OCI-M1 (cell line): Measurements from ENCODE around the gene AFG1L.
"Not testable (repeated sequence)": the region's sequence is repeated elsewhere in the genome, so short reads cannot be mapped to it uniquely, and the experiment has no call there.

Experiments used
- DNase-seq: peaks from one replicate; lab custom pipeline; 2025; lab: John Stamatoyannopoulos, UW

AFG1L gene

DNA sequence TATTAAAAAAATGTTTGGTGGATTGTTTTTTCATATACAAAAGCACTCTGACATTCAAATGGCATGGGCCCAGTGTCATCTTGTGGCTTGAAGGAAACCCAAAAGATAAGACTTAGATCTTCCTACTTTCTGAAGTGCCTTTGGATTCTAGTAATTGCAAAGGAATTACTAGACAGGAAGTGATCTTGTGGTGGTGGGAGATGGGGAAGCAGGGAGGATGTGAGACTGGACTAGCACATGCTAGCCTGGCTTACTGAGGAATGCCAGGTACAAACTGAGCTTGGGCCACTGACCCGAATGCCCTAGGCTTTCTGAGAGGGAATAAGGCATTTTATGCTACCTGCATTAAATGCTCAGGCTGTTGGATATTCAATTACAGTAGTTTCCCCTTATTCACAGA, 59.0 kb downstream of the AFG1L start:
- DNase-seq: peak; percentile 38

DNA sequence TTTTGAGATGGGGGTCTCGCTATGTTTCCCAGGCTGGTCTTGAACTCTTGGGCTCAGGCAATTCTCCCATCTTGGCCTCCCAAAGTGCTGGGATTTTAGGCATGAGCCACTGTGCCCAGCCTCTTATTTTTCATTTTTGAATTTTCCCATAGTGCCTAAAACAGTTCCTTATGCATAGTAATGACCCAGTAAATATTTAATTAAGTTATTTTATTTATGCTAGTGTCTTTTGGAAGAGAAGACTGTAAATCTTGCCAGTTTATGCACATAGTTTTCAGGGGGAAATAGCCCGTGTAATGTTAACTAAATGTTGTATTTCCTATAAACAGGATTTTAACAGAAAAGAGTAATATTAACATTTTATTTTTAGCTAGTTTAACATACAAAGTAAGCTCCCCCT, 60.3 kb downstream of the AFG1L start:
- no peak for DNase-seq

DNA sequence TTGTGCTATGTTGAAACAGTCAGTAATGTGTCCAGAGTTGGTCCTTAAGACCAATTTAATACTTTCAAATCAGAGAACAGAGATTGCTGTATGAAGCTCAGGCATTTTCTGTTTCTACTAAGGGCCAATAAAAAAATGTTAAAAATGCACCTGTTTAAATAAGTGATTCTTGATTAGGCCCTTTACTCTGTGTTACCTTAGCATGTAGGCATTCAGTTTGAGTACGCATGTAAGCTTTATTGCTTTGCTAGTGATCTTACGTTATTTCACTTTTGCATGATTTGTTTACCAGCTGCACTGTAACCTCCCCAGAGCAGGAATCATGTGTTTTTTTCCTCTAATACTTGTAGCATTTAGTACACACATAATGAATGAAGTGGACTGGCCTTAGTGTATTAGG, 61.0 kb downstream of the AFG1L start:
- no peak for DNase-seq

DNA sequence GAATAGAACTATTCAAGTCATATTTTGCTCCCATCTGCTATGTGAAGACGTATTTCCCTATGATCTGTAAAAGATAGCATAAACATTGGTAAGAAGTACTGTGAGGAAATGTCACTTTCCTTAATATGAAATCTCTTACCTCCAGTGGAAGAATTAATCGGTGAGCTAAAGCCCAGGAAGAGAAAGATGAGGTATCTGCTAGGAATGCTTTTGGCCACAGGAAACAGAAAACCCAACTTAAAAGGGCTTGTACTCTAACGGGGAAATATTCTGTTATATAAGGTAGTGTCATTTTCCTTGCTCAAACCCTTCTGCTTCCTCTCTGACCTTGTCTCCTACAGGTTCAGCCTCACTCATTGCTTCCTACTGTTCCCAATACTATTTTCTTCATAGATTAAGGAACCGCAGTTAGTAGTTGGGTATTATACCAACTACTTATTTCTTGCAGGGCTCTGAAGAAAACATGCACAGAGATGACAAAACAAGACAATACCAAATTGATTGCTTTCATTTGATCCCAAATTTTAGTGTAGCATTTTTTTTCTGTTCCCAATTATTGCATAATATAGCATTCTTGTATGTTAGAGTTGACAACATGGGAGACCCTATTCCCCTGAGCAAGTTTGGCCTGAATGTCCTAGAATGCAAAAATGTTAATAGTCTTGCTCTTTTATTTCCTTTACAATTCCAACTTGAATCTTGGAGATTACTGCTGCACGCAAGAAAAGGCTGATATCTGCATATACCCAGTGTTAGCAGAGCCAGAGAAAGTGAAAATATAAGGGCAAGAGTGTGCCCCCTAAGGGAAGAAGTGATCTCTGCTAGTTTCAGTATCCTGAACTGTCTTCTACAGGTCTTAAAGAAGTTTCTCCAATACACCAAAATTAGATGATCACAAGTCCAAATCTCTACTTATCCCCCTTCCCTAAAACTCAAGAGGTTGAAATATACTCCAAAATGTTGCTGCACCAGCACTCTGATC, 65.3 kb downstream of the AFG1L start:
- peak; percentile 93 for DNase-seq

DNA sequence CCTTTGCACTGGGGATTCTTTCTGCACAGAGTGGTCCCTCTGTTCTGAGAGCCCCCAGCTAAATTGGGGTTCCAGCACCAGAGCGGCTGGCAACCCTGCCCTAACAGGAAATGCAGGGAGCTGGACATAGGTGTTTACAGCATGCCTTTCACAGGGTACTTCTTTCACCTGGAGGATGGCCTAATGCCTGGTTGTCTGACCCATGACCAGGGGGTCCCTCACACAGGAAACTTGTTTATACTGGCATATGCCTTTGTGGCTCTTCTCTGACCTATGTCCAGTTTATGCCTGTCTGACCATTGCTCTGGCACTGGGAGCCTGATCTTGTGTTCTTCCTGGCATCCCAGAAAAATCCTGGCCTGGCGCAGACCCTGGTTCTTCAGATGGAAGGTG, 66.1 kb downstream of the AFG1L start:
- DNase-seq: no peak

DNA sequence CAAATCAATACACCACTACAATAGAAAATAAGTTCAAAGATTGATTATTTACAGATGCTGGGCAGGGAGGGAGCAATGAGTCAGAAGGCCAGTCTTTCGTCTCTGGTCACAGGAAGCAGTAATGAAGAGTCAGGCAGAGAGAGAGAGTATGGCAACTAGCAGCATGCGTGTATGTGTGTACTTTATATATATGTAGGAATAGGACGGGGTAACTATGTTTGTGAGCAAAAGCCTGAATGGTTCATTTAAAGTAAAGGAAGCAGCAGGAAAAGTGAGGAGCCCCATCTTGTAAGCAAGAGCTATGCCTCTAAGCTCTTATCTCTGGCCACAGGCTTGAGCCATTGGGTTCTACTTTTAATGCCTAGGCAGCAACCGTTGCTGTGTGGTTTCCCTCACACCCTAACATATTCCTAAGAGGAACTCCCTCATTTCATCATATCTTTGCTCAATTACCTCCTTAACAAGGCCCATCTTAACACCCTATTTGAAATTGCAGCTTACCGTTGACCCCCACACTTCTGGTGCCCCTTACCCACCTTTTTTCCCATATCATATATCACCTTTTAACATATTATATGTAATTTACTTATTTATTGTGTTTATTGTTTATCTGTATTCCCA, 66.6 kb downstream of the AFG1L start:
- DNase-seq: peak; percentile 98

DNA sequence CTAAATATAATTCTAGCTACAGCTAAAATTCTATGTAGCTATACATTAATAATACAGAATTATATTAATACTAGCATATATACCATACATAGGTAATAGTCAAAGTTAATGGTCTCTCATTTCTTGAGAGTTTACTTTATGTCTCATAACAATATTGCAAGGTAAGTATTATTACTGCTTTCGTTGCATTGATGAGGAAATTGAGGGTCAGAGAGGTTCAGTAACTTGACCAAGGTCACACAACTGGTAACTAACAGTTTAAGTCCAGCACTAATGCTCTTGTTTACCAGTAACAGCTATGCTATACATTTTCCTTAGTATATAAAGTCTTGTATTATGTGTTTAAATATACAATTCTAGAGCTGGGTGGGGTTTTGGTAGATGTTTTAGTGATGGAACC, 67.6 kb downstream of the AFG1L start:
- DNase-seq: peak; percentile 55

DNA sequence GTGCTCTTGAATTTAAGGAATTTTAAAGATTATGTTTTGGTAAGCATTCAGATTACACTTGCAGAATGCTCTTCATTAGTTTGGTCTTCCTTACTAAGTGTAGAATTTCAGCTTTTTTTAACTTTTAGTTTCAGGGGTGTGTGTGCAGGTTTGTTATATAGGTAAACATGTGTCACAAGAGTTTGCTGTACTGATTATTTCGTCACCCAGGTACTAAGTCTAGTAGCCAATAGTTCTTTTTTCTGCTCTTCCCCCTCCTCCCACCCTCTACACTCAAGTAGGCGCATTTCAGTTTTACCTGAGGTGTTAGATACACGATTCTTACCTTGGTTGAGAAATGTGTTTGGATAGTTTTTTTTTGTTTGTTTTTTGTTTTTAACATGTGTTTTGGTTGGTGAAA, 68.3 kb downstream of the AFG1L start:
- DNase-seq: peak; percentile 58

DNA sequence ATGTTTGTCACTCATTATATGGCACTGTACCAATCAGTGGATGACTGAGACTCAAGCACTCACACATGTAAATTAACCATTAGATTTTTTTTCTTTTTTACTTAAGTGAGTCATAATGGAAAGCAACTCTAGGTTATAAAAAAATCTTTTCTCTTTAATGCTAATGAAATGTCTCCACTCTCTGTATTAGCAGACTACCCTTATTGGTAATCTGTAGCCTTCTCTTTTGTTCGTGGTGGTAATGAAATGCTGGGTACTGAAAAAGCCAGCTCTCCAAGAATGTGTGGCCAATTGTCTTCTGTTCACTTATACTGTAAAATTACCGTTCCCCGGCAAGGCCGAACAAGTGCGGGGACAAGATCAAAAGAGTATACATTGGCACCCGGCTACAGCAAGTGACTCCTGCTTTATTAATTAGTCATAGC, 69.0 kb downstream of the AFG1L start:
- peak; percentile 86 for DNase-seq

DNA sequence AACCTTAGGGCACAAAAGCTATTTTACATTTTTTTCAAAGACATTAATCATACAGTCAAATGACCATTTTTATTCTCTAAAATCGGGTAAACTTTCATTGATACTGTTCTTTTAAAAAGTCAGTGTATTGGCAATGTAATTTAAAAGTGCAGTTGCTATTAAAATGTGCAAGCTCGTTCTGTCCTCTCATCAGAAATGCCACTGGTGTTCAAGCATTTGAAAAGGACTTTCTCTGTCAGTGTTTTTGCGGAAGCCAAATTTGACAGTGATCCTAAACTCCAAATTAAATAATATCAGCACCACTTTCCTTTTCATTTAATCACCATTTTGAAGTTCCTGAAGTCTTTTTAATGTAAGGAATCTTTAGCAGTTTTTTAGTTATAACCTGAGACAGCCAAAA, 69.6 kb downstream of the AFG1L start:
- peak; percentile 86 for DNase-seq

DNA sequence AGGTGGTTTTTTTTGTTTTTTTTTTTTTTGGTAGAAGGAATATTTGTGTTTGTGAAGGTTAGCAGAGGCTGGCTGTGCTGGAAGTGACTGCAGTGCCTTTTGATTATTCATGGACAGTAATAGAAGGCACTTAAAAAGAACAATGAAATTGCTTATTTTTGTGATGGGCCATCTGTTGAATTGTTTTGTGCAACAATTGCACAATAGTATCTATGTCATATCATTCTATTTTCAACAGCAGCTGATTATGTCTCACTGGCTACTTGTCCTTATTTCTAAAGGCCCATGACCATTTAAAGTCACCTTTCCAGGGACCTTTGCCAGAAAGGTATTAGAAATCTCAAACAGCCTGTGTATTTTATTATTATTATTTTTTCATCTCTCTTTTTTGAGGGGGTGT, 70.6 kb downstream of the AFG1L start:
- peak; percentile 81 for DNase-seq

DNA sequence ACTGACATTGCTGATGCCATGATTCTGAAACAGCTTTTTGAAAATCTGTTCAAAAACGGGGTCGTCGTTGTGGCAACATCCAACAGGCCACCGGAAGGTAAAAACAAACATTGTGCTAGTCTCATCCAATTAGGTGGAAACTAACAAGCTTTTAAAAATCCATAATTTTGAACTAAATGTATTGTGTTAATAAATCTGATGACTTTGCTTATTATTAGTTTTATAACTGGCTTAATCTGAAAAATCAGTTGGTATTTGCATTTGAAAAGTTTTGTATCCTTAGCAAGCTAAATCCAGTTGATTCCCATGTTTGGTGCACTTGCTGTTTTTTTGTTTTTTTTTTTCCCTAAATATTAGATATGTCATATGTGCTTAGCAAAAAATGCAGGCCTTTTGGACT, 71.4 kb downstream of the AFG1L start:
- no peak for DNase-seq

DNA sequence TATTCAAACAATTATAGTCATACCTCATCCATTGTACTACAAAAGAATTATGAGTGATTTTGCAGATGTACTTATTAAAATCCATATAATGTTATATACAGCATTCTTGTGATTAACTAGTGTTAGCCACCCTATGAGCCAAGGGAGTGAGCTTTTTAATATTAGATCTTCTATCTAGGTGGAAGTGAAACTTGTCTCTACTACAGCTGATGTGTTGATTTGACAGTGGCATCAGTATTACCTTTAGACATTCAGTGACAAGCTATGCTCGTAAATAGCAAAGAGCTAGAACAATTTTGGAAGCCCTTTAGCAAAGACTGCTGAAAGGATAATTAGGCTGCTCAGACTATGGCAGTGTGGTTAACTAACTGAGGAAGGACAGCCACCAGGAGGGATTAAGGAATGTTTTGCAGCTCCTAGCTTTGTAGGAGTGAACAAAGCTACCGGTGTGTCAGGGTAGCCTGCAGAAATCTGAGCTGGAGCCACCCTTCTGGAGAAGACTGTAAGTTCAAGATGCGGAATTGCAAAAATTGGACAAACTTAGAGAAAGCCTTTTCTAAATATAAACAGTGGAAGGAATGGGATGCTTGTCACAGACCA, 73.7 kb downstream of the AFG1L start:
- DNase-seq: no peak

DNA sequence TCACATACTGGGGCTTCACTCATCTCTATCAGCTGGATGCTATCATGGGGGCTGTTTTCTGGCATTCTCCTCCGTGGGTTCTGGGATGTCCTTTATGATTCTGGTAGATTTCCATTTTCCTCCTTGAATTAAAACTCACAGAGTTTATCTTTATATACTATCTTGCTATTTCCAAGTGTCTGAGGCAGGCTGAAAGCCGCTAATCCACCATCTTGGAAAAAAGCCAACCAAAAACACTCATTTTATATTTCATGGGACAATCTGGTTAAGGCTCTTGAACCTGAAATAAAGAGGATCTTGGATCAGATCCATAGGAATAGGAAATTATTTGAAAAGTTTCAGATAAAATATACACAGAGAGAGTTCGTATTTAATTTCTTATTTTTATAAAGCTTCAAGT, 86.0 kb downstream of the AFG1L start:
- DNase-seq: no peak

DNA sequence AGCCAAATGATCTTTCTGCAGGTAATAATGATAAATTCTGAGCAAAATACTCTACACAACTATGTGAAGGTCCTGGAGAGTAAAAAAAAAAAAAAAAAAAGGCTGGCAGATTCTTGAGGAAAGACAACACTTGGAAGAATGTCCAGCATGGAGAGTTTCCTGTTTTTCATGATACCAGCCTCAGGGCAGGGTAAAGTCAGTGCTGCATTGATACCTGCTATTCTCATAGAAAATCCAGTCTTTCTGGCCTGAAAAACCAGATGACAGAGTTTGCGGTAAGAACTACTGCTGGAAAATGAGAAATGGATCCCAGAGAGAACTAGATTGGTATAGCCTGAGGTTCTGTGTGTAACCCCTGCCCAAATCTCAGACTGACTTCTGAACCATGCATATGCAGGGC, 89.1 kb downstream of the AFG1L start:
- no peak for DNase-seq

DNA sequence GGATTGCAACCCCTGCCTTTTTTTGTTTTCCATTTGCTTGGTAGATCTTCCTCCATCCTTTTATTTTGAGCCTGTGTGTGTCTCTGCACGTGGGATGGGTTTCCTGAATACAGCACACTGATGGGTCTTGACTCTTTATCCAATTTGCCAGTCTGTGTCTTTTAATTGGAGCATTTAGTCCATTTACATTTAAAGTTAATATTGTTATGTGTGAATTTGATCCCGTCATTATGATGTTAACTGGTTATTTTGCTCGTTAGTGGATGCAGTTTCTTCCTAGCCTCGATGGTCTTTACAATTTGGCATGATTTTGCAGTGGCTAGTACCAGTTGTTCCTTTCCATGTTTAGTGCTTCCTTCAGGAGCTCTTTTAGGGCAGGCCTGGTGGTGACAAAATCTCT, 94.3 kb downstream of the AFG1L start:
- DNase-seq: not testable (repeated sequence)

DNA sequence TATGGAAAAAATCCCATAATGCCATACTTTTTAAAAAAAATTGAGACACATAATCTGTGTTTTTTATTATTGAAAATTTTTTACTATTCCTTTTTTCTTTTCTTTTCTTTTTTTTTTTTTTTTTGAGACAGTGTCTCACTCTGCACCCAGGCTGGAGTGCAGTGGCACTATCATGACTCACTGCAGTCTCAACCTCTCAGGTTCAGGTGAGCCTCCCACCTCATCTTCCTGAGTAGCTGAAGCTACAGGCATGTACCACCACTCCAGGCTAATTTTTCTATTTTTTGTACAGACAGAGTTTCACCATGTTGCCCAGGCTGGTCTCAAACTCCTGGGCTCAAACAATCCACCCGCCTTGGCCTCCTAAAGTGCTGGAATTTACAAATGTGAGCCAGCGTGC, 100.4 kb downstream of the AFG1L start:
- DNase-seq: no peak

DNA sequence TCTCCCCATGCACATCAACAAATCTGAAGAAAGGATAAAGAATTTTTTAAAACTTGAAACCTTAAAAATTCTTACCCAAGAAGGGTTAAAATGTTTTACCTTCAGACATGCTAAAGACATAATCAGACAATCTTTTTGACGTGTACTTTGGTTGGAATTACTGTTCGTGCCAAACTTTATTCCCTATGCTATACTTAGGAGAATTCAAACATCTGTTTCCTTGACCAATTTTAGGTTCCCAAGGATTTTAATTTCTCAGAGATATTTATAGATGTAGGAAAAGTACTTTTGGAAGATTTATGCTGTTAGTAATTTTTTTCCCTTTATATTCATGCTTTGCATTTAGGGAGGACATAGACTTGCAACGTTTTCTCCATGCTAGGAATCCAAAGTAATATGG, 108.4 kb downstream of the AFG1L start:
- DNase-seq: no peak

DNA sequence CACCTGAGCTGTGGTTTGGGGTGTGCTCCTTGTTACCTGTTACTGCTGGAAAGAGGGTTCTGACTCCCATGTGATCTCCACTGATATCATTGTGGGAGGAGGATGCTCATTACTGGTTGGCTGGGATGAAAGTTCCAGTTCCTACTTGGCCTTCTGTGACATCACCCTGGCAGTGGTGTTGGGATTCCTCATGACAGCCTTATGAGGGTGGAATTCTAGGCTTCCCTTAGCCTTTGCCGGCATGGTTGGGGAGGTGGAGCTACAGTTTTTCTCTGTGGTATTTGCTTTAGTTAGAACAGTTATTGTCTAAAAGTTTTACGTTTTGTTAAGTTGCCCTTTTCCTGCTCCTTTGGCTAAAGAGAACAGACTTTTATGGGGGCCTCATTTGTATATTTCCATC, 112.1 kb downstream of the AFG1L start:
- DNase-seq: no peak

DNA sequence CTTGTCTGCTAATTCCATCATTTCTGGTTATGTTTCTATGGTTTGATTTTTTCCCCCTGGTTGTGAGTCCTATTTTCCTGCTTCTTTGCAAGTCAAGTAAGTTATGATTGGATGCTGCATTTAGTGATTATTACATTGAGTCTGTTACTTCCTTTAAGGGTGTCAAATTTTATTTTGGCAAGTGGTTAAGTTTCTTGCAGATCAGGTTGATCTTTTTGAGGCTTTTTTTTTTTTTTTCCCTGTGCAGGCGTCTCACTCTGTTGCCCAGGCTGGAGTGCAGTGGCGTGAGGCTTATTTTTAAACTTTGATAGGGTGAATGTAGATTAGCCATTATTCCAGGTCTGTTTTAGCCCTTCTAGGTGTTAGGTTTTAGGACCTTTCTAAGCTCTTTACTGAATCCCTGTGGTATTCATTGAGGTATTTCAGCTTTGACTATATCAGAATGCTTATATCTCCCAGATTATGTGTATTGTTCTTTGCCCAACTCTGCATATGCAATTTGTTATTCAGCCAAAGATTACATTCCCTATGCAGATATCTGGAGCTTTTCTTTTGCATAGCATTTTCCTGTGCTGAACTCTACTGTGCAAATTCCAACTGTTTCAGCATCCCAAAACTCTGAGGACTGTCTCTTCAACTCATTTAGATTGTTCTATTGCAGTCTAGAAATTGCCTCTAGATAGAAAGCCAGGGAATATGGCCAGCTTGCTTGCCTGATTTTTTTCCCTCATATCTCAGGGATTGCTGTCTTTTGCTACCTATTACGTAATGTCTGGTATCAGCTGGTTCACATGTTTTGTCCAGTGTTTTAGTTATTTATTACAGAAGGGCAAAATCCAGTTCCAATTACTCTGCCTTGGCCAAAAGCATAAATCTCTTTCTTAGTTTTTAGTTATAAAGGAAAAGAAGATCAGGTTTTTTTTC, 113.3 kb downstream of the AFG1L start:
- peak; percentile 35 for DNase-seq

DNA sequence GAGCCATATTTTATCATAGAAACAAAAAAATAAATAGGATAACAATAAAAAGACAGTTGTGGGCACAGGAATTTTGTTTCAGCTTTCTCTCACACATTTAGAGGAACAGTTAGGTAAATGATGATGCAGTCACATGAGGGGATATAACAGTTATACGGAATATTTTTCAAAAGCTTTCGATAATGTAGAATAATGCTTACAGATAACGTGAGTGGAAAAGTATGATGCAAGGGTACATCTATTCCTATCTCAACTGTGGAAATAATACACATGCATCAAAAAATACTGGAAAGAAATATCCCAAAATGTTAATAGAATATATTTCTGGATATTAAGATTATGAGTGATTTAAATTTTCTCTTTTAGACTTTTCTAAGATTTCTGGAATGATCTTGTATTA, 114.0 kb downstream of the AFG1L start:
- no peak for DNase-seq
